ENCODE results near the gene NFIB.

- TF ChIP-seq MAX (IDR thresholded peaks at IDR 0.05; ENCODE audit: insufficient read depth, insufficient read length) (no peak), CTCF (IDR thresholded peaks at IDR 0.05; ENCODE audit: extremely low read depth in 1 of 2, insufficient read depth in 1 of 2, low read depth in 1 of 2, low read length in 2 of 2) (no peak), MYC (IDR thresholded peaks at IDR 0.05; ENCODE audit: low read depth, low read length) (no peak), GATA2 (IDR thresholded peaks at IDR 0.05; ENCODE audit: insufficient read depth, insufficient read length, low read depth, low read length) (no peak), POLR2A (IDR thresholded peaks at IDR 0.05; ENCODE audit: low read depth, low read length) (no peak), POLR2AphosphoS5 (IDR thresholded peaks at IDR 0.05; ENCODE audit: insufficient read depth, low read depth, low read length) (no peak), EZH2 (IDR thresholded peaks at IDR 0.05; ENCODE audit: borderline replicate concordance, low read depth, low read length, severe bottlenecking) (no peak), JUN (IDR thresholded peaks at IDR 0.05; ENCODE audit: borderline replicate concordance, insufficient read depth, insufficient read length, low read depth) (no peak), FOS (IDR thresholded peaks at IDR 0.05; ENCODE audit: borderline replicate concordance, insufficient read depth, low read length) (no peak)
Measured at GRCh38 chr9:14066032-14066431, 247.9 kb downstream of the NFIB start.

All from endothelial cell of umbilical vein (primary cell).